Nephron (organoid): ENCODE results near the gene EPS8L2.

Experiments used
- H3K27ac Mint-ChIP-seq, 3 experiments: 2 replicates each; pipeline ENCODE4 v1.8.0; 2020; ENCODE audit warnings: mixed read lengths in 3 of 3, mild to moderate bottlenecking in 2 of 3, moderate library complexity in 1 of 3
- H3K27me3 Mint-ChIP-seq: 2 replicates; pipeline ENCODE4 v1.8.0; 2021; ENCODE audit warnings: low read depth, mild to moderate bottlenecking, moderate library complexity, mixed read lengths
- H3K36me3 Mint-ChIP-seq: 2 replicates; pipeline ENCODE4 v1.8.0; 2020; ENCODE audit warnings: low read depth, mixed read lengths
- H3K4me1 Mint-ChIP-seq: 2 replicates; pipeline ENCODE4 v1.8.0; 2020; ENCODE audit warnings: mixed read lengths
- H3K4me3 Mint-ChIP-seq, 3 experiments: 2 replicates each; pipeline ENCODE4 v1.8.0; 2020; ENCODE audit warnings: mild to moderate bottlenecking in 3 of 3, mixed read lengths in 3 of 3, moderate library complexity in 2 of 3
- H3K9me3 Mint-ChIP-seq: 2 replicates; pipeline ENCODE4 v1.8.0; 2020; ENCODE audit warnings: mixed read lengths
- TF ChIP-seq, protein P1 (sequence below), 3 experiments: fragments of 200-600 bp; sonication (generic); IDR thresholded peaks; one replicate each; pipeline ENCODE4 v1.5.0; 2021; ENCODE audit warnings: antibody characterized with exemption in 3 of 3; ENCODE audit not compliant: unreplicated experiment in 3 of 3

The EPS8L2 gene

DNA sequence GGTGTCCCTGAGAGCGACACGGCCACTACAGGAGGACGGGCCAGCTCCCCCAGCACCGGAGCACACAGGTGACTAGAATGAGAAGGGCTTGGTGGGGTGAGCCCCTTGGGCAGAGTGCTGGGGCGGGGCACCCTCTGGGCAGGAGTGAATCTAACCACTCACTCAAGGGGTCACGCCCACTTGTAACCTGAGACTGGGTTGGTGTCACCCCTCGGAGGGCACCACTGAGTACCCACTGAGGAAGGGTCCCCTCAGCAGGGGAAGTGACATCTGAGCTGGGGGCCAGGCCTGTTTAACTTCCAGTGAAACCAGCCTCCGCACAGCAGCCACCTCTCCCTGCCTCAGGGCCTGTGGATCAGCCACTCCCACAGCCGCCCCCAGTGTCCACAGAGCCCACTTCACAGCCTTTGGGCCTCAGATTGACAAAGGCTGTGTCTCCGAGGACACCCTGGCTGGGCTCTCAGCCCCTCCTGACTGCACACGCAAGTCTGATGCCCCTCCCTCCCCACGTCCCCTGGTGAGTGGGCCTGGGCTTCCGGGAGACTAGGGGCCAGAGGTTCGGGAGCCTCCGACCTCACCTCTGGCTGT lies 65.7 kb downstream of the EPS8L2 start:
- TF ChIP-seq, protein P1, sequence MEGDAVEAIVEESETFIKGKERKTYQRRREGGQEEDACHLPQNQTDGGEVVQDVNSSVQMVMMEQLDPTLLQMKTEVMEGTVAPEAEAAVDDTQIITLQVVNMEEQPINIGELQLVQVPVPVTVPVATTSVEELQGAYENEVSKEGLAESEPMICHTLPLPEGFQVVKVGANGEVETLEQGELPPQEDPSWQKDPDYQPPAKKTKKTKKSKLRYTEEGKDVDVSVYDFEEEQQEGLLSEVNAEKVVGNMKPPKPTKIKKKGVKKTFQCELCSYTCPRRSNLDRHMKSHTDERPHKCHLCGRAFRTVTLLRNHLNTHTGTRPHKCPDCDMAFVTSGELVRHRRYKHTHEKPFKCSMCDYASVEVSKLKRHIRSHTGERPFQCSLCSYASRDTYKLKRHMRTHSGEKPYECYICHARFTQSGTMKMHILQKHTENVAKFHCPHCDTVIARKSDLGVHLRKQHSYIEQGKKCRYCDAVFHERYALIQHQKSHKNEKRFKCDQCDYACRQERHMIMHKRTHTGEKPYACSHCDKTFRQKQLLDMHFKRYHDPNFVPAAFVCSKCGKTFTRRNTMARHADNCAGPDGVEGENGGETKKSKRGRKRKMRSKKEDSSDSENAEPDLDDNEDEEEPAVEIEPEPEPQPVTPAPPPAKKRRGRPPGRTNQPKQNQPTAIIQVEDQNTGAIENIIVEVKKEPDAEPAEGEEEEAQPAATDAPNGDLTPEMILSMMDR (IDR thresholded peaks at IDR 0.05; ENCODE audit: unreplicated experiment in 3 of 3), result no peak
- H3K36me3 Mint-ChIP-seq, result peaks cover 12% of the 10 kb centered on the region
- H3K27ac Mint-ChIP-seq, result no peak overlapping the region
- no peaks in the 10 kb centered on the region for H3K27me3 Mint-ChIP-seq
- no peak overlapping the region for H3K4me3 Mint-ChIP-seq
- no peaks in the 10 kb centered on the region for H3K9me3 Mint-ChIP-seq
- H3K4me1 Mint-ChIP-seq, result peaks cover 4% of the 10 kb centered on the region

GRCh38 chr11:772429-773390 lies 66.7 kb downstream of the EPS8L2 start:
- Mint-ChIP-seq H3K27me3 (no peaks in the 10 kb centered on the region), H3K36me3 (peaks cover 7% of the 10 kb centered on the region), H3K27ac (no peak overlapping the region), H3K4me3 (no peak overlapping the region), H3K4me1 (peaks cover 4% of the 10 kb centered on the region), H3K9me3 (no peaks in the 10 kb centered on the region)
- TF ChIP-seq, protein P1 (IDR thresholded peaks at IDR 0.05; ENCODE audit: unreplicated experiment in 3 of 3), result no peak

DNA sequence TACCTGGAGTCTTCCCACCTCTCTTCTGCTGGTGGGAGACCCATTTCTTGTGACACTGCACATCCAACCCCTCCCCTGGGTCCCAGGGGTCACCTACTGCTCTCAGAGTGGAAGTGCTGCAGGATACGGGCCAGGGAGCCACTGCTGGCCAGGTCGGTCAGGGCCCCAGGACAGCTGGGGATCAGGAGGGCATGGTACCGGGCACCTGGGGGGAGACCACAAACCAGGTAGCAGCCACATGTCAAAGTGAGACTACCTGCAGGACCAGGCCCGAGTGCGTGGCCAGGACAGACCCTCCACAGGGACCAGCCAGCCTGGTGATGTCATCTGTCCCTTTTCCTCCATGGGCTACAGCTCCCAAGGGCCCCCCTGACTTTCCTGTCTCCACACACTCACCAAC lies 67.4 kb downstream of the EPS8L2 start:
- Mint-ChIP-seq H3K27ac (no peak overlapping the region), H3K27me3 (no peaks in the 10 kb centered on the region), H3K4me3 (no peak overlapping the region), H3K9me3 (no peaks in the 10 kb centered on the region), H3K4me1 (peaks cover 4% of the 10 kb centered on the region), H3K36me3 (peaks cover 7% of the 10 kb centered on the region)
- TF ChIP-seq, protein P1 (IDR thresholded peaks at IDR 0.05; ENCODE audit: unreplicated experiment in 3 of 3), result no peak

- no peaks in the 10 kb centered on the region for H3K9me3 Mint-ChIP-seq
- TF ChIP-seq, protein P1 (IDR thresholded peaks at IDR 0.05; ENCODE audit: unreplicated experiment in 3 of 3), result no peak
- no peaks in the 10 kb centered on the region for H3K27me3 Mint-ChIP-seq
- peaks cover 7% of the 10 kb centered on the region for H3K36me3 Mint-ChIP-seq
- peaks cover 4% of the 10 kb centered on the region for H3K4me1 Mint-ChIP-seq
- H3K27ac Mint-ChIP-seq, result no peak overlapping the region
- no peak overlapping the region for H3K4me3 Mint-ChIP-seq
Measured at GRCh38 chr11:773830-774229, 67.8 kb downstream of the EPS8L2 start.

DNA sequence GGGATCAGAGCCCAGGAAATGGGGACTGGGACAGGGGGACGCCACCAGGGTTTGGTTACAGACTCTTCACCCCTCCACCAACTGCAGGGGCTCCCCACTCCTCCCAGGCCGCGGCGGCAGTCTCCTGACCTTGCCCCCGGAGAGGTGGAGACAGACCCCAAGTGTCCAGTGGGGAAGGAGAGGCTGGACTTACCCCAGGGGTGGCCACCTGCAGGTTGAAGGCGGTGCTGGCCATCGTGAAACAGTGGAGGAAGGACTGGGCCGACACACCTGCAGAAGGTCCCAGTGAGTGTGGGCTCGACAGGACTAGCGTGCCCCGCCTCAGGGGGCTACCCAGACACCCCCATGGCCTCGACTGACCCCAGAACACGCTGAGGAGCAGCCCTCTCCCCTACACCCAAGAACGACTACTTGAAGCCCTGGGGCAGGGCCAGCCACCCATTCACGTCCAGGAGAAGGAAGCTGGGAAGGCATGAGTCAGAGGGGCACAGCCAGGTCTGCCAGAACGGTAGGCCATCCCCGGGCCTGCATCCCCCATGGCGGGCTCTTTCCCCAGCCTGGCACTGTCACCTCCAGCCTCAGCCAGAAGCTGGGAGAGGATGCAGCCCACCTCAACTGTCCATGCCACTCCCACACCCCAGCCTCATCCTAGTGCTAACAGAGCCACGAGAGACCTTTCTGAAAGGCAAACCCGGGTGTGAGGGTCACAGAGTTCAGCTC lies 69.0 kb downstream of the EPS8L2 start:
- no peaks in the 10 kb centered on the region for H3K9me3 Mint-ChIP-seq
- peak overlapping the region; percentile 76 to 85 (median 83) for H3K4me3 Mint-ChIP-seq
- H3K36me3 Mint-ChIP-seq, result no peaks in the 10 kb centered on the region
- no peaks in the 10 kb centered on the region for H3K27me3 Mint-ChIP-seq
- TF ChIP-seq, protein P1 (IDR thresholded peaks at IDR 0.05; ENCODE audit: unreplicated experiment in 3 of 3), result no peak
- peaks cover 4% of the 10 kb centered on the region for H3K4me1 Mint-ChIP-seq
- H3K27ac Mint-ChIP-seq, result no peak overlapping the region
